T-helper 2 cell treated with Interferon-gamma antibody and Interleukin-4, amounts not matched to agents 100 ng/mL and 5 ng/mL, for 36 hours (primary cell): Measurements from ENCODE around the gene G3BP2. TPM values are rescaled to one million over a fixed set of nuclear protein-coding genes. Genes with fewer than 3 reads are reported as not detected.
"Not testable (repeated sequence)": the region's sequence is repeated elsewhere in the genome, so short reads cannot be mapped to it uniquely, and the experiment has no call there.

Experiments
- intact Hi-C: fragments of 100-400 bp; cut with micrococcal nuclease; formaldehyde crosslinking; loops from one replicate; pipeline ENCODE4 v1.15.1; 2023
- total RNA-seq: library from RNA; stranded (reverse); gene quantifications from 2 replicates; pipeline ENCODE4 v1.2.3, GENCODE V29; 2022

G3BP2 gene
- total RNA-seq, 1 donor from 2014 or later, result 141 TPM

DNA sequence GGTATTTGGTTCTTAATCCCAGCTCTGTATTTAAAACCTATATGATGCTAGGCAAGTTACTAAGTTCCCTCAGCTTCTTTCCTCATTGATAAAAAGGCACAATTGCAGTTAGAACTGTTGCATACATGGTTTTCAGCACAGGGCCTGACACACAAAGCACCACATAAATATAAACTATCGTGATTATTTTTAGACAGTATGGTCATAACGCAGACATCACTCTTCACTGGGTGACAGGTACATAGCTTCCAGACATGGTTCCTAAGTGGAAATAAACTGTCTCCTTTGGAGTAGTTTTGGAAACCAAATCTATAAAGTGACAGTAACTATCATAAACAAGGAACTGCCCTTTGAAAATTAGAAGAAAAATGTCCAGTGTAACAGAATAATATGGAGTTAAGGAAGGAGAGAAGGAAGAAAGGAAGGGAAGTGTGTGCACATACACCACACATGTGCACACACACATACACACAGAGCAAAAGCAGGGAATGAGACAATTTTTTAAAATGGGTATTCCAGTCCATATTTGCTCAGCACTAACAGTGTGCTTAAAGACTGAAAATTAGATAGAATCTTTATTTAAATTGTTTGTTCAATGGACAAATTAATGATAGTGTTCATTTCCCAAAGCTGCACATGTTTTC is 12.5 kb upstream of the G3BP2 start:
- intact Hi-C loops, result no loop called here

DNA sequence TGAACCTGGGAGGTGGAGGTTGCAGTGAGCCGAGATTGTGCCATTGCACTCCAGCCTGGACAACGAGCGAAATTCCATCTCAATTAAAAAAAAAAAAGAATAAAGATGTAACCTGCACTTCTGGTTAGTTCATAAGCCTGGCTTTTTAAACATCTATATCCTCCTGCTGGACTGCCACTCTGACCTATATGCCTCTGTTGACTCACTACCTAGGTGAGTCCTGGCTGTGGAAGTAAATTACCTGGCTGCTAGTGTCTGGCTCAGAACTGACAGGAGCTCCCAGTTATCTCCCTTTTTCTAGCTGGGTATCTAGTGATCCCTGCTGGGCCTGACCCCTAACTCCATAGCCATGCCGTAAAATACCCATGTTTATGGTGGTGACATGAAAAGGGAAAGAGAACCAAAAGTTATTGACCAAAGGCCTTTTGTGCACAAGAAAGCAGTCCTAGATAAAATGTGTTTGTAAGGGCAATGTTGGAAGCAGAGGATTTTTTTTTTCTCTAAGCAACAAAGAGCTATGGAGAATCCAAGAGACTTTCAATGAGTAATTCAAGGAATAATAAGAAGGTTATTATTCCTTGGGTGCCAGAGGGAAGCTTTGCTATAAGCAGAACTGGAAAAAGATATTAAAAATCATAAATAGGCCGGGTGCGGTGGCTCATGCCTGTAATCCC is 10.4 kb upstream of the G3BP2 start:
- intact Hi-C loops, result no loop called here

DNA sequence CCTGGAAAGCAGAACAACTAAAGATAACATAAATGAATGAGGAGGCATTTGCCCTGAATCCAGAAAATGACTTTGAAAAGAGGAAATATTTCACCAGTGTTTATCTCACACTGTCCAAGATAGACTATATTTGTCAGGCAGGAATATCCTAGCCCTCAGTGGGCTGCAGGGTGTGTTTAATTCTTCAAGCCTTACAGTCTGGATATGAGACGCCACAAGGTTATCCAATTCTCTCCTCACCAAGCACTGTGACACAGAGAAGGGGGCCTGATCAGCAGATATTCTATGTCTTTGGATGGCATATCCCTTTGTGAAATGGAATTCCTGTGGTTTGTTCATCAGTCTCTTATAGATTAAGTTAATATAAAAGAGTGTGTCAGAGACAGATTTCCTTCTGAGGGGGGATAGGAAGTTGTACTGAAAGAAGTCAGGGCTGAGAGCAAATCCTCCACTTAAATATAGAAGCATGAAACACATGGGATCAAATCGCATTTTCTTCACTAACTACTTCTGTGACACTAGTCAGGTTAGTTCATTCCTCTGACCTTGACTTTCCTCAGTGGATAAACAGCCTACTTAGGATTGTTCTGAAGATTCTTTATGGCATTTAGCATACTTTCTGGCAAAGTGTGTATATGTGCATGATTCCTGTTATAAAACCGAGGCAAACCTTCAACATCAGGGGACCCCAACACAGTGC is 6.8 kb upstream of the G3BP2 start:
- intact Hi-C loops, result no loop called here

DNA sequence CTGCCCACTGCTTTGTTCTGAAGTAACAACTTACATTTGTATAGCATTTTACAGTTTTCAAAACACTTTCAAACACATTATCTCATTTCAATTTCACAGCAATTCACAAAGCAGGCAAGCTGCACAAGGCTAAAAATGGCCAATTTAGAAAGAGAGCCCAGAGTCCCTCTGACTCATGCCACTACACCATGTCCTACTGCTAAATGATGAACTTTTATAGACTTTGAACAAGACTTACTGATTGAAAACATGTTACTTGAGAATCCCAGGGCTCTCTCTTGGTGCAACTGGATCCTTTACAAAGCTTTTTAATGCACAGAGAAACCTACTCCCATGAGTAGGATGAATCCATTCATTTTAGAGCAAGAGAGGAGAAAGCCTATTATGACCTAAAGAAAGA is 5.8 kb upstream of the G3BP2 start:
- intact Hi-C loops, result no loop called here

DNA sequence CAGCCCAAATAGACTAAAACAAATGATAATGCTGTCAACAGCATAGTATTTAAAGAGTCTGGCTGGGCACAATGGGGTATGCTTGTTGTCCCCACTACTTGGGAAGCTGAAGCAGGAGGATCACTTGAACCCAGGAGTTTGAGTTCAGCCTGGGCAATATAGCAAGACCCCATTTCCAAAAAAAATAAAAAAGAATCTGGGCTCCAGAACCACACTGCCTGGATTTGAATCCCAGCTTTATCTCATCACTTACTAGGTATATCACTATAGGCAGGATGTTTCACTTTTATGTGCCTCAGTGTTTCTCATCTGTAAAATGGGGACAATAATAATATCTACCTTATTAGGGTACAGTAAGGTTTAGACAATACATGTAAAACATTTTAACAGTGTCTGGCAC is 5.3 kb upstream of the G3BP2 start:
- intact Hi-C loops, result no loop called here

DNA sequence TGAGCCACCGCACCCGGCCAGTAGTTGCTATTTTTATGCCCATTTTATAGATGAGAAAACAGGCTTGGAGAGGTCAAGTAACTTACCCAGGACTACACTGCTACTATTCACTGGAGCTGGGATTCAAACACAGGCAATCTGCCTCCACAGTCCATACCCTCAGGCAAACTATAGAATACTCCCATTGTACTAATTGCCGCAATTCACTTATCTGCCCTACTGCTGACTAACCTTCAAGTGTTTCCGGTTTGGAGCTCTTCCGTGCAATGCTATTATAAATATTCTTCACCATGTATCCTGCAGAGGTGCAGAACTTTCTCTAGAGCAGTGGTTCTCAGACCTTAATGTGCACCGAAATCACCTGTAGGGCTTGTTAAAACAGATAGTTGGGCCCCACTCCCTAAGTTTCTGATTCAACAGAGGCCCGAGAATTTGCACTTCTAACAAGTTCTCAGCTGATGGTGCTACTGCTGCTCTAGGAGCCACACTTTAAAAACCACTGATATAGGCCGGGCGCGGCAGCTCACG is 1.9 kb upstream of the G3BP2 start:
- intact Hi-C loops, result no loop called here

DNA sequence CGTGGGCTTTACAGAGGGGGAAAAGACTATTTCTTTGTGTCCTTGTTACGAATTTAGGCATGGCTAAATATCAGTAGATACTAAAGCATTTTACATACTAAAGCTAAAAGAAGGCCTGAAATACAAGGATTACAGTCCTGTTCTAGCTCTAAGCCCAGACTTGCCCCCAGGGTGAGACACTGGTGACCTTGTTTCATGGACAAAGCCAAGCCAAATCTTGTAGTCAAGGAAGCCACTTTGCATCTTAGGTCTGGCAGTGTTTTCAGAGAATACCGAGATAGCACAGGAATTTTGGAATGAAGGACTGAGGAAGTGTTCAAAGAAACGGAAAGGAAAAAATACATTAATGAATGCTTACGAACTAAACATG is 733 bp upstream of the G3BP2 start:
- intact Hi-C loops, result loop anchor here (1.0 to 2.0 kb wide), 7 partner anchors 19 to 474 kb away; partner anchors contain the start of genes CDKL2, NUP54, RCHY1 and THAP6

DNA sequence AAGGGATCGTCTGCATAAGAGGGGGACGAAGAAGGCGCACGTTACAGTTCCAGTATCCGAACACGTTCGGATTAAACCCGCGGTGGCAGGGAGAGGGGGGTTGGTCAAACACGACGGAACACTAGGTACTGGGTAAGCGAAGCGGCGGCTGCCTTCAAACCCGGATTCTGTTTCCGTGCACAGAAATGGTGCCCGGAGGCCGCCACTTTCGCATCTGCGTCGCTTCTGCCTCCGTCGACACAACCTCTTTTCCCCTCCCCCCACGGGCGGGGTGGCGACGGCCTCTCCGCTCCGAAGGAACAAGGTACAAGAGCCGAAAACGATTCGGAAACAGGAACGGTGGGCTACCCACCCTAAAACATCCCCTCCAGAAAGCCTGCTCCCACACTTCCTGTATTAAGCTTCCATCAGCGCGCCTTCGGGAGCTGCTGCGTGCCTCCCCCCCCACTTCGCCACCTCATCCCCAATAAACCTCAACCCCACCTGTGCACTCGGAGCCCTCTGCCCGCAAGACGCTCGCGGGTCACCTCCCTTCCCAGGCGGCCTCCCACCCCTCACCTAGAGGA is 667 bp downstream of the G3BP2 start:
- intact Hi-C loops, result loop anchor here (1.0 to 2.0 kb wide), 7 partner anchors 17 to 476 kb away; partner anchors contain the start of genes CDKL2, NUP54, RCHY1 and THAP6

DNA sequence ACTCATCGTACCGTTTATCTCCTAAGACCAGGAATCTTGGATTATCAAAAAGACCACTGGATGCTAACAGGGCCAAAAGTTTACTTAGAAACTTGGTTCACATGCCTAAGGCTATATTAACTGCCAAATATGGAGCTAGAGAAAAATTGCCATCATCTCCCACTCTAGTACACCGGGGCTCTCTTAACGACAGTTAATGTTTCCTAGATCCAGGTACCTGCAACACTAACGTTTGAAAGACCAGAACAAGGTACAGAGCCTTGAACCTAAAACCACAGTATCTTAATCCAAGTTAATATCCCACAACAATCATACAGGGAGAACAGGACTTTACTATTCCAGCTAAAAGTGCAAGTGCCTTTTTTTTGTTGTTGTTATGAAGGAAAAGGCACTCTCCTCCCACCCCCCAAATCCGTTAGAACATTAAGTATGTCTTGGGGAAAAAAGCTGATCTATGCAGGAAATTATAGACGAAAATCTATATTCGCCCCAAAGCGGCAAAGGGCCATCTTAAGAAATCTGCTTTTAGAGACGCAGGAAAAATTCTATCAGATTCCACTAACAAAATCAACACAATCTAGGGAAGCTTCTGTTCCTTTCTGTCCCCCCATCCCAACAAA is 1.3 kb downstream of the G3BP2 start:
- intact Hi-C loops, result loop anchor here (2.0 kb wide), 1 partner anchor 27 kb away; no protein-coding TSS in a partner anchor

DNA sequence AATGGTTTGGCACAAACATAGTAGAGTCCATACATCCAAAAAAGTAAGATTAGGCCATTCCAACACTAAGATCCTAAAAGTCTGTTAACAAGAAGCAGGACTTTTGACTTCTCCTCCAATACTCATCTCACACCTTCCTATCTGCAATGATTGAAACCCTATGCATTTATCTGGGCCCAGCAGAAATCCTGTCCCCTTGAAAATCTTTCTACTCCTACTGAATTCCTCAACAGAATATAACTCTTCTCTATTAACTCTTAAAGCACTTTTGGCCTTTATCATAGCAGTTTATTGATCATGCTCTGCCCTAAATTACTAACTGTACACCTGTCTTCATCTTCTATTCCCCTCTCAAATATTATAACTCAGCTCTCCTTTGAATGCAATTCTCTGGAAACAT is 4.6 kb downstream of the G3BP2 start:
- intact Hi-C loops, result no loop called here

DNA sequence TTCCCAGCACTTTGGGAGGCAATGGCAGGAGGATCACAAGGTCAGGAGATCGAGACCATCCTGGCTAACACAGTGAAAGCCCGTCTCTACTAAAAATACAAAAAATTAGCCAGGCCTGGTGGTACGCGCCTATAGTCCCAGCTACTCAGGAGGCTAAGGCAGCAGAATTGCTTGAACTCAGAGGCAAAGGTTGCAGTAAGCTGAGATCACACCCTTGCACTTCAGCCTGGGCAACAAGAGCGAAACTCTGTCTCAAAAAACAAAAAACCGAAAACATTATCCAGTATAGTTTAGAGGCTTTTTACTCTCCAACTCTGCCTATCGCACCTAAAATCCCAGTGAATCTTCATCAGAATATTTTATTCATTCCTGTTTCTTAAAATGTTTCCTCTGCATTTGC is 5.6 kb downstream of the G3BP2 start:
- intact Hi-C loops, result not testable (repeated sequence)

DNA sequence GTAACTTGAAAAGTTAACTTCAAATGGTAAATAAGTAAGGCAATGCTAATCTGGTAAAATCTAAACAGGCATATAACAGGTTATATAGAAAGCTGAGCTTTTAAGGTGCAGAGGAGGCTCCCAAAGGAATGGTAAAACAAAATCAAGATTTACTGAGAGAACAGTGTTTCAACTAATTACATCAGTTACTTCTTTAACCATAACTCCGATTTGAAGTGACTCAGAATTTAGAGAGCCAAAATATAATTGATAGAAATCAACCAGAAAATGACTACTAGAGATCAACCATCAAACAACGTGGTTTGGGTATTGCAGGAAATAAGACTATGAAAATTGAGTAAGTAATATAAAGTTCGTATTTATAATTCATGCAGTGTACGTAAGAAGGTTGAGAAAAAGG is 6.9 kb downstream of the G3BP2 start:
- intact Hi-C loops, result loop anchor here (1.0 kb wide), 1 partner anchor 8 kb away; no protein-coding TSS in a partner anchor

DNA sequence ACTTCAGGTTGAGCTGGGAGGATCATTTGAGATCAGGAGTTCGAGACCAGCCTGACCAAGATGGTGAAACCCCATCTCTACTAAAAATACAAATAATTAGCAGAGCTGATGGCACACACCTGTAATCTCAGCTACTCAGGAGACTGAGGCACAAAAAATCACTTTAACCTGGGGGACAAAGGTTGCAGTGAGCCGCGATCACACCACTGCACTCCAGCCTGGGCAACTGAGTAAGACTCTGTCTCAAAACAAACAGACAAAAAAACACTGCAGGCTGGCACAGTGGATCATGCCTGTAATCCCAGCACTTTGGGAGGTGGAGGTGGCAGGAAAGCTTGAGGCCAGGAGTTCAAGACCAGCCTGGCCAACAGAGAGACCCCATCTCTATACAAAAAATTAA is 8.6 kb downstream of the G3BP2 start:
- intact Hi-C loops, result not testable (repeated sequence)

DNA sequence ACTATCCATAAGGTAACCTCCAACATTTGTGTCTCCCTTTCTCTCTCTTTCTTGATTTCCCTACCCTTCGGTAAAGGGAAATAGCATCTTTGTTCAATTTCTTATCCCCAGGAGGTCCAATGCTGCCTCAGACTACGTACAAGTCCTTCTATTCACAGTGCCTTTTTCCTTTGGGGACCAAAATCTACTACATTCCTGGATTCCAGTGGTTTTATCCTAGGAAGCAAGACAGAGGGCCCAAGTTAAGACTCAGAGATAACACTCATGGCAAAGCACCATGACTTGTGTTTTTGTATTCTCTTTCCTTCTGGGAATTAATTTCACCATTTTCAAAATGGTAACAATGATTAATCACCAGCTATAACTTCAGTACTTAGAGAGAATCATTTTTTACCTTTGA is 10.6 kb downstream of the G3BP2 start:
- intact Hi-C loops, result no loop called here

DNA sequence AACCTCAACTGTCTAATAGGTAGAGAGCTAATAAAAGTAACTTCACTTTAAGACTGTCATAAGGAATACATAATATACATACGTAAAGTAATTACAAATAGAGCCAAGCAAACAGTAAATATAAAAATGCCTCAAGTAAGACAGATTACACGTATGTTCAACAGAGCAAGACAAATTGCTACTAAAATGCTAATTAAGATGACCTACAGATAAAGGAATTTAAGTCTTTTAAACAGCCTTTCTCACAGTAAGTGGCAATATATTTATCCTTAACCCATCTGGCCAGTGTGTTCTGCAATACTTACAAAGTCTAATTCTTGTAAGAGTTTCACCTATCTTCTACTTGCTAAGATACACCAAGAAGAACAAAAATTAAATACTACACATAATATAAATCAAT is 12.7 kb downstream of the G3BP2 start:
- intact Hi-C loops, result no loop called here

DNA sequence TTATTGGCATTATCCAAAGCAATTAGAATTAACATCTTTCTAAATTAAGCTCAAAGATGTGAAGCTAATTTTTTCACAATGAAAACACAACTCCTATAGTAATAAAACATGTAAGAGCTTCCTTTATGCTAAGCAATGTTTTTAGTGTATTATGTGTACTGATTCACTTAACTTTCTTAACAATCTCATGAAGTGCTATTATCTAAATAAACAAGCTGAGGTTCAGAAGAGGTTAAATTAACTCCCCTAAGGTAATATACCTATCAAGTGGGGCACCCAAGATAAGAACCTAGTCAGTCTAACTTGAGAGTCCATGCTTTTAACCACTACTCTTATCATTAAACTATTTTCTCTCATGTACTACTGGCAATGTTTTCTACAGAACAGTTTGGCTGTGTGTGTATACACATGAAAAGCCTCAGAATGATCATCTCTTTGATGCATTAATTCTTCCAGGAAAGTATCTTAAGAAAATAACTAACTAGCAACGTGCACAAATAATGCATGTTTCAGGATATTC is 13.6 kb downstream of the G3BP2 start:
- intact Hi-C loops, result loop anchor here (10.0 kb wide), 1 partner anchor 185 kb away; no protein-coding TSS in a partner anchor

DNA sequence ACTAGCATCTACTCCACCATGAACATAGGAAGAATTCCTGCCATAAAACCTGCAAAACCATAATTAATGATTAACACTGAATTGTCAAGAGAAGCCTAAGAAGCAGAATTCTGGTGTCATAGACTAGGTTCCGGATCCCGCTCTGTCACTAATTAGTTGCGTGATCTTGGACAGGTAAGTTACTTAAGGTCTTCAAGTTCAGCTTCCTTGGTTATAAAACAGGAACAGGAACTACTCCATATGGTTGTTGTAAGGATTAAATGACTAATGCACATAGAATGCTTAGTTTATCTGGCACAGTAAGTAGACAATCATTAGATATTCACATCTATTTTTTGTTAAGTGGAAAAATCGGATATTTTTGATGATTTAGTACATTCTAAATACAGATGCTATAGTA is 14.3 kb downstream of the G3BP2 start:
- intact Hi-C loops, result loop anchor here (1.0 to 10.0 kb wide), 2 partner anchors 7 to 186 kb away; no protein-coding TSS in a partner anchor

DNA sequence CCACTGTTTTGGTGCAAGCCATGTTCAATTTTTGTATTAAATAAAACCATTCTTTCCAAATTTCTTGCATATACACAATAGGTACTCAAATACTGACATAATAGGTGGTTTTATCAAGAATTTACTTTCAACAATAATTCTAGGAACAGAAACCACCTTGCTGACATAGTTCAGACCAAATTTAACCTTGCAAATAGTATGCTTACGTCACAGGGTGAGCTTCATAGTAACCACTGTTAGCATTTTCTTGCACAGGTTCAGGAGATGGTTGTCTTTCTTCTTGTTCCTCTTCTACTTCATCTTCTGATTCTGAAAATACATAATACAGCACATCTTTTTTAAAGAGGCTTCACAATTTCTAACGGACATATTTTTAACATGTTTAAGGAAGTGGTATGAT is 17.6 kb downstream of the G3BP2 start:
- intact Hi-C loops, result loop anchor here (1.0 to 10.0 kb wide), 6 partner anchors 18 to 189 kb away; partner anchors contain the start of genes CDKL2, G3BP2 and USO1

DNA sequence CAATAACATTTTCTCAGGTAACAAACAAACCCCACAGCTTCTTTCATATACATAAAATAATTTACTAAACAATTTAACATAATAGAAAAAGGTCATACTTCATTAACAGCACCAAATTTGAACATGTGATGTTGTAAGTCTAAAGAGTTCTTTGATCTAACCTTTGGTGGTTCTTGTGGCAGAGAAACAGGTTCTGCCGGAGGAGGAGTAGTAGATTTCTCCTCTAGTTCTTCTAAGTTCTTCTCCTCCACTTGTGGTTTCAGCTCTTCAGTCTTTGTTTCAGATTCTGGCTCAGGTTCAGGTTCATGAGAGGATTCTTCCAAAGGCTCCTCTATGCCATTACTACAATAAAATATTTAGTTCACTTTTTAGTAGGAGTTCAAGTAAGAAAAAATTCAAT is 18.3 kb downstream of the G3BP2 start:
- intact Hi-C loops, result loop anchor here (1.0 to 10.0 kb wide), 6 partner anchors 18 to 190 kb away; partner anchors contain the start of genes CDKL2, G3BP2 and USO1

DNA sequence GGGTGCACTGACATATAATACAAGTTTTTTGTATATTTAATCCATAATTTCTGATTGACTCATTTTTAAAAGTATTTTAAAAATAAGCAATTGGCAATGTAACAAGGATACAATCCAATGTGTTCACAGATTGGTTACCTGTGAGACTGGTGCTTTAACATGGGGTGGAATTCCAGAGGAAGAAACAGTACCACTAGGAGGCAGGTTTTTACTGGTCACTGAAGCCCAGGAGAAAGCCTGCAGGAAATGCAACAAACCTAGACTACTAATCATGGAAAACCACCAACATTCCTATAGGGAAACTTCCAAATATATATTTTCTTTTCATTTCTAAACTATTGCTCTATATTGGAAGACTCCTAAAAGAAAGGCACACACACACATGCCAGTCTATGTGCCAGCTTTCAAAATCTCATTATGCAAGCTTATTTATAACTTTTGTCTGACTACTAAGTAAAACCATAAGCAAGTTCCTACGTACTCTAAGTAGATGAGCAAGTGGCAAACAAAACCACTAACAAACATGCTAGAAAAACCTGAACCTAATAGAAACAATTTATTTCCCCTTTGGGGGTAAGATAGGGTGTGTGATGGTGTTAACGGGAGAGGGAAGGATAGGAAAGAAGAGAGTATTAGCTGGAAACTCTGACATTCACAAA is 19.2 kb downstream of the G3BP2 start:
- intact Hi-C loops, result loop anchor here (2.0 to 10.0 kb wide), 3 partner anchors 45 to 191 kb away; no protein-coding TSS in a partner anchor
